GM19455 (cell line): ENCODE results near the gene RSAD1.

Experiments used
- ATAC-seq: cut with Tn5 transposase; IDR thresholded peaks from one replicate; pipeline ENCODE4 v1.9.1; 2021; ENCODE audit not compliant: unreplicated experiment

RSAD1 gene

DNA sequence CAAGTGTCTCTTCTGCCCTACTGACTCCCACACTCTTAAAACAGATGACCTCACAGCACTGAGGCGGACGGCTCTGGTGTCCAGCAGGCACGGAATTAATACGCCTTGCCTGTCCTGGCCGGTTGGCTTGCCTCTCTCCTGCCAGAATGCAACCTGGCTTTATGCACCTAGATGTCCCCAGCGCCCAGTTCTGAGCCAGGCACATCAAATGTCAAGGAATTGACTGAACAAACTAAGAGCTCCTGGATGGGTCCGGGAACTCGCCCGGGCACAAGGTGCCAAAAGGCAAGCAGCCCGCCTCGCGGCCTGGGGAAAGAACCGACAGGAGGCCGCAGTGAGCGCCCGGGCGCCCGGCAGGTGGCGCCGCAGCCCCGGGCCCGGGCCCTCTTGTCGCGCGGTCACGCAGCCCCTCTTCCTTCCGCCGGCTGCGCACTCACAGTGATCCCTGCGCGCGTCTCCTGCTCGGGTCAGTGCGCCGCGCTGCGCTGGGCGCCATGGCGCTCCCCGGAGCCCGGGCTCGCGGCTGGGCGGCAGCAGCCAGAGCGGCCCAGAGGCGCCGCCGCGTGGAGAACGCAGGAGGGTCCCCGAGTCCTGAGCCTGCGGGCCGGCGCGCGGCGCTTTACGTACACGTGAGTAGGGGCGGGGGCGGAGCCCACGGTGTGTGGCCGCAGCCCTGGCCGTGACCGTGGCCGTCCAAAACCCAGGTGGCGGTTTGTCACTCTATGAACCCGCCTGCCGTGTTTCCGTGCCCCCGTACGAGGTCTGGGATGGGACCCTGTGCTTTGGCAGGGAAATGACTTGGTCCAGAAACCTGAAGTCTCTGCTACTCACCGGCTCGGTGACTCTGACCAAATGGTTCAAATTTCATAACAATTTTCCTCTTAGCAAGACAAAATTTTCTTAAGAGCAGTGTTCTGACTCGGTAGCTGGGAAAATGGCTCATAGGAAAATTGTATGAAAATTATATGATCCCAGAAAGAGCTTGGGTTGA lies at the start of gene RSAD1:
Gene RSAD1 (plus strand): TSS at position 470 of the 991 bp plus-strand sequence. CDS start 25 bp downstream, at position 495.
- peak; percentile 74 for ATAC-seq

GRCh38 chr17:50429793-50430192 lies 48.9 kb upstream of the RSAD1 start:
- ATAC-seq: no peak

DNA sequence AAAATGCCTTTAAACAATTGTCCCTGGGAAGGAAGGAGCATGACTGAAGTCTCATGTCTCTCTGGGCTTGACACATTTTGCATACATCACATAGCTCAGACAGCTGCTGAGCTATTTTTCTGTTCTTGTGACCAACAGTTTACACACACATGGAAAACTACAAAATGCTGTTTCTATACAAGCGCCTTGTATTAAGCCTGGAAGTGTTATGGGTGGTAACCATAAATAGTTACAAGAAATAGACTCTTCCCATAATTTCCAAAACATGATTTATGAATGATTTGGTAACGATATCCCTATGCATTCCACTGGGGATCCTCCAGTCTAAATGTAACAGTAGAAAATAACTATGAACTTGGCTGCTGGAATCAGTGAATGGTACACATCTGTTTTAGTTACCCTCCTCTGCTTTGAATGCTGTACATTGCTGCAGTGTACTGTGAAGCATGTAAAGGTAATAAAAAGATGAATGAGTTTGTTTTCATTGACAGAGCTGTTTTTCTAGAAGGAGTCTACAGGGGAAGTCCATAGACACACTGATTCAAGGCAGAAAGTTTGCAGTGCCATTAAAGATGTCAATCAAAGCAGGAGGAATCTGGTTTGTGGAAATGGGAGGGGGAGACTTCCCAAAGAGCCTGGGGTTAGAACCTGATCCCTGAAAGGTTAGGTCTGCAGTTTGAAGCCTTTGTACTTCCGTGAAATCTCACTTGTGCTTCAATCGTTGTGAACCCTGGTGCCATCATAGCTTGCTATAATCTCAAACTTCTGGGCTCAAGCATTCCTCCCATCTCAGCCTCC lies 47.6 kb upstream of the RSAD1 start:
- no peak for ATAC-seq

DNA sequence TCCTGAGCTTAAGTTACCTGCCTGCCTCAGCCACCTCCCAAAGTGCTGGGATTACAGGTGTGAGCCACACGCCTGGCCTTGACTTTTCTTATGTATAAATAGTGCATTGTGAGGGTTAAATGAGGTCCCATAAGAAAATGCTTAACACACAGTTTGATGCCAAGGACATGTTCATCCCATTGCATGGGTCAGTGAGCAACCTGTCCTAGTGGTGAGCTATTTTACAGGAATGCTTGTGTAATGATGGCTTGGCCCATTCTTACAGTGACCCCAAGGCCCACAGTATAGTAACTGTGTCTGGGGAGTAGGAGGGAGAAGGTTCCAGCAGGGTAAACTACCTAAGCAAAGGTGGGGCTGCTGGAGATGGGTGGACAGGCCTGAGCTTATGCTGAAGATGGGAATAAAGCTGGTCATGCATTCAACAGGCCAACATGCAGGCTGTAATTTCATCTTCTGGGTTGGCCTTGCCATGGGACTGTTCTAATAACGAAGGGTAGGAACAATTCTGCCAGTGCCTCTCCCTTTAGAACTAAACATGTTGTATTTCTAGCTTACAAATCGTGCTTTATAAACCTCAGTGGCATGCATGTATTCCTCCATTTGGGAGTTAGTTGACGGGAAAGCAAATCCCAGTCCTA lies 46.4 kb upstream of the RSAD1 start:
- ATAC-seq: no peak

- ATAC-seq: no peak
Measured at GRCh38 chr17:50437409-50437808, 41.3 kb upstream of the RSAD1 start.

DNA sequence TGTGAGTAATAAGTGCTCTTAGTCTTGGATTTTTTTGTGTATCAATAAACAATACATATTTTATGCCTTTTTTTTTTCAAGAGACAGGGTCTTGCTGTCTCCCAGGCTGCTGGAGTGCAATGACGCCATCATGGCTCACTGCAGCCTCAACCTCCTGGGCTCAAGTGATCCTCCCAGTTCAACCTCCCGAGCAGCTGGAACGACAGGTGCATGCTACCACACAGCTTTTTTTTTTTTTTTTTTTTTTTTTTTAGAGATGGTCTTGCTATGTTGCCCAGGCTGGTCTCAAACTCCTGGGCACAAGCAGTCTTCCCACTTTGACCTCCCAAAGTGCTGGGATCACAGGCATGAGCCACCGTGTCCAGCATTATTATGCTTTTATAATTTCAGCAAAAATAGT lies 39.7 kb upstream of the RSAD1 start:
- no peak for ATAC-seq

- ATAC-seq: no peak
Measured at GRCh38 chr17:50440172-50440837, 38.4 kb upstream of the RSAD1 start.

- ATAC-seq: no peak
Measured at GRCh38 chr17:50440838-50441829, 37.5 kb upstream of the RSAD1 start.

DNA sequence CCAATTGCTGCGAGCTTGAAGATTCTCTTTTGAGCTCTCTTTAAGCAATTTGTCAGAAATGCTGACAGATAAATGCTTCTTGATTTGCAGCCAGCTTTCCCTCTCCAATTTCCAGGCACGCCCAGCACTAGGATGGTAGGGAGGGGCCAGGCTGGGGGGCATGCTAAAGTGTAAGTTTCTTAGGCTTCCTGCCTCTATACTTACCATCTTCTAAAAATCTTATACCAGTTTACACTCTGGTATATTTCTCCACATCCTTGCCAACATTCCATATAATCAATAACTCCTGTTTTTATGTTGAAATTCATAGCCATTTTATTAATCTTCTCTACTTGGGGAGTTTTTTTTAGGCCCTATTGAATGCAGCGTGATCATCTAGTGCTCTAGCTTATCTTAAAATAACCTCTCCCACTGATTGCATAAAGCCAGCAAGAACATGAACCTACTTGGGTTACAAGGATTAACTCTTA lies 35.1 kb upstream of the RSAD1 start:
- no peak for ATAC-seq

DNA sequence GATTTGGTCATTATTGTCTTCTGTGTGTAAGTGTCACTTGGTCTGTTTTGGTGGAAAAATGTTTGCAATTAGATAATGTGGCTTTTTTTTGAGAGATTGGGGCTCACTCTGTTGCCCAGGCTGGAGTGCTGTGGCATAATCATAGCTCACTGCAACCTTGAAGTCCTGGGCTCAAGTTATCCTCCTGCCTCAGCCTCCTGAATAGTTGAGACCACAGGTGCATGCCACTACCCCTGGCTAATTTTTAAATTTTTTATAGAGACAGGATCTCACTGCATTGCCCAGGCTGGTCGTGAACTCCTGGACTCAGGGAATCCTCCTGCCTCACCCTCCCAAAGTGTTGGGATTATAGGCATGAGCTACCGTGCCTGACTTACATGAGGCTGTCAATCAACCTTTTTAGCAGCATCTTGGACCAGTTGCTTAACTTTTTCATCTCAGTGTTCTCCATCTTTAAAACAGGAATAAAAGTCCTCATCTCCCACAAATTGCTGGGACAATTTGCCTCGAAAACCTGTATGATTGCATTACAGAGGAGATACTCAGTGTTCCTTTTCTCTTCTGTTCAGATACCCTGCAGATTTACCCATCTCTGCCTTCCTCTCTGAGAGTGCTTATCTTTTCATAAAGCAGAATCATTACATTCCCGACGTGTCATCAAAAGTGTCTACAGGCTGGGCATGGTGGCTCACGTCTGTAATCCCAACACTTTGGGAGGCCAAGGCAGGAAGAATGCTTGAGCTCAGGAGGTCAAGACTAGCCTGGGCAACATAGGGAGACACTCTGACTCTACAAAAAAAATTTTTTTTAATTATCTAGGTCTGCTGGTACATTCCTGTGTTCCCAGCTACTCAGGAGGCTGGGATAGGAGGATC lies 33.6 kb upstream of the RSAD1 start:
- no peak for ATAC-seq

DNA sequence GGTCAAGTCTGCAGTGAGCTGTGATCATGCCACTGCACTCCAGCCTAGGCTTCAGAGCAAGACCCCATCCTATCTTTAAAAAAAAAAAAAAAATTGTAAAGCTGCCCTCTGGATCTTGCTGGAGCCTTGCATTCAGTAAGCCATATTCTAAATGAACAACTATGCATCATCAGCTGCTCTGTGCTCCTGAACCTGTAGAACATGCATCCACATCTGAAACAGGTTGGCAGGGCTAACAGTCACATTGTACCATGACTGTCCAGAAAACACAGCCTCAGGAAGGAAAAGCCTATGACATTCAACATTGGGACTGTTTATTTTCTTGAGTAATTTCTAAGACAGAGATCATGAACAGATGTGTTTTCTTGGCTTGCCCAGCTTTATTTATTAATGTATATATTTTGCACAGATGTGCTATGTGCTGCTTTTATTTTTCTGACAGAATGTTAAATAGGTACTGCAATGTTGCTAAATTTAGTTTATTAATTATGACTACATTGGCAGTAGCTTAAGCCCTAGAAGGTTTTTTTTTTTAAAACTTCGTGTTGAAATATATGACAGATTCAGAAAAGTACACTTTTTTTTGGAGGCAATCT lies 32.8 kb upstream of the RSAD1 start:
- no peak for ATAC-seq

DNA sequence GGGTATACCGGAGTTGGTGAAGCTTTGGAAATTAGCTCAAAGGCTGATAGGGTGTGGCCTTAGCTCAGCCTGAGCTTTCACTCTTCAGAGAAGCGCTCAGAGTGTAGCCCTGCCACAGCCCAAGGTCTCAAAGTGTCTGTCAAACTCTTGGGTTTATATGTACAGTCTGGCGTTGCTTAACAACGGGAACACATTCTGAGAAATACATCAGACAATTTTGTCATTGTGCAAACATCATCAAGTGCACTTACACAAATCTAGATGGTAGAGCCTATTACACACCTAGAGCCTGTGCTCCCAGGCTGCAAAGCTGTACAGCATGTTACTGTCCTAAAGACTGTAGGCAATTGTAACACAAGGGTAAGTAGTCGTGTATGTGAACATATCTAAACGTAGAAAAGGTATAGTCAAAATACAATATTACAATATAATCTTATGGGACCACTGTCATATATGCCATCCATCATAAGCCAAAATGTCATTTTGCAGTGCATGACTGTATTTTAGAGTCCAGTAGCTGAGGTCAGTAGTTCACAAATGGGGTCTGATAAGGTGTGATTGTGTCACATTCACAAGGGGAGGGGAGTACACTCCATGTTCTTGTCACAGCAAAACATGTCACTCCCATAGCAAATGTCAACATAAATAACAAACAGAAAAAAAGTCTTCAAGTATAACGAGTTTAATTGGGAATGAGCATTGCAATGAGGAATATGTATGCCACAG lies 30.6 kb upstream of the RSAD1 start:
- no peak for ATAC-seq

GRCh38 chr17:50448643-50449042 lies 30.0 kb upstream of the RSAD1 start:
- ATAC-seq: no peak

DNA sequence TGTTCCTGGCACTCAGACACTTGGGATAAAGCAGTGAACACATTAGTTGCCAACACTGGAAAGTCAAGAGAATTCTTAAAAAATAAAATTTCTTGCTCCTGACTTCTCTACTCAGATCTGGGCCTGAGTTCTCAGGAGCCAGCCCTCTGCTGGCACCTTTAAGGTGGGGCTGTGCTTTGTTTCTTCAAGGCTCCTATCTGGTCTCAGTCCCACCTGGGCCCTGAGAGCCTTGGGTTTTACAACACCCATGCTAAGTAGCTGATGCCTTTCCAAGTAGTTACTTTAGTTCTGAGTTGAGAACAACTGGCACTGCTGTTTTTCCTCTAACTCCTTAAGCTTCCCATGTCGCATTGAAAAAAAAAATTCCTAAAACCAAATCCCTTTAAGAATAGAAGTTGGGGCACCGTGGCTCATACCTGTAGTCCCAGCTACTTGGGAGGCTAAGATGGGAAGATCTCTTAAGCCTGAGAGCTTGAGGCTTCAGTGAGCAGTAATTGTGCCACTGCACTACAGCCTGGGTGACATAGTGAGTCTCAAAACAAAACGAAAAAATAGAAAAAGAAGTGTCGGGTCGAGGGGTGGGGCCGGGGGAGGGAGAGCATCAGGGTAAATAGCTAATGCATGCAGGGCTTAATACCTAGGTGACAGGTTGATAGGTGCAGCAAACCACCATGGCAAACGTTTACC lies 26.6 kb upstream of the RSAD1 start:
- ATAC-seq: no peak

DNA sequence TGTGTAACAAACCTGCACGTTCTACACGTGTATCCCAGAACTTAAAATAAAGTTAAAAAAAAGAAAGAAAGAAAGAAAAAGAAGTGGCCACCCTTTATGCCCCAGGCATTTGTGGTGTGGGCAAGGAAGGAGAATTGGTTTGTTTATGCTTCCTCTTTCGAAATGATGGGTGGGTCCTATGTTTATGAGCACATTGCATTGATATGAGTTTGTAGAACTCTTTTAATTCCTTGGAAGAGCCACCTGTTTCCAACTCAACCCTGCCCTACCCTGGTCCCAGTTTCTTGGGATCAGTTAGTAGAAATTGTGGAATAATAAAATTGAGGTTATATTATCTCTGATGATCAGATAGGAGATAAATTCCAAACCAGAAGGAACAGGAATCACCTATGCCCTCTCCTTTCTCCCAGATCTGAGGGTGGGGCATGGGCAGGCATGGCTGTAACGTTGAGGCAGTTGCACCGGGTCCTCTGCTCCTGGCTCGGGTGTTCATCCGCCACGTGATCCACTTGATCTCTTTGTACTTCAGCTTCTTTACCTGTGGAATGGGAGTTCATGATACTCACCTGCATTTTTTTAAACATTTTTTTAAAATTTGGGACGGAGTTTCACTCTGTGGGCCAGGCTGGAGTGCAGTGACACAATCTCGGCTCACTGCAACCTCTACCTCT lies 25.9 kb upstream of the RSAD1 start:
- no peak for ATAC-seq

DNA sequence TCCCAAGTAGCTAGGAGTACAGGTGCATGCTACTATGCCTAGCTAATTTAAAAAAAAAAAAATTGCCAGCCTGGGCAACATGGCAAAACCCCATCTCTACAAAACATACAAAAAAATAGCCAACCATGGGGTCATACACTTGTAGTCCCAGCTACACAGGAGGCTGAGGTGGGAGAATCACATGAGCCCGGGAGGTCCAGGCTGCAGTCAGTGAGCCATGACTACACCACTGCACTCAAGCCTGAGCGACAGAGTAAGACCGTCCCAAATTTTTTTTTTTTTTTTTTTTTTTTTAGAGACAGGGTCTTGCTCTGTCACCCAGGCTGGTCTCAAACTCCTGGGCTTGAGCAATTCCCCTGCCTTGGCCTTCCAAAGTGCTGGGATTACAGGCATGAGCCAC lies 24.8 kb upstream of the RSAD1 start:
- ATAC-seq: no peak
